Testis (tissue), 2 donors: ENCODE measurements around the gene SPRED1.

Experiments used
- POLR2A ChIP-seq: fragments of 450-650 bp; IDR thresholded peaks from one replicate; pipeline ENCODE4 v1.6.1; 2017; ENCODE audit warnings: antibody characterized with exemption, mild to moderate bottlenecking, moderate library complexity
- TF ChIP-seq, protein P1 (sequence below), 3 experiments: fragments of 450-650 bp in 2 of 3; fragments of 200-600 bp in 1 of 3; sonication (generic) in 1 of 3; IDR thresholded peaks; one replicate each; pipeline ENCODE4 v1.5.1; 2016 to 2019; ENCODE audit warnings: antibody characterized with exemption in 3 of 3, mild to moderate bottlenecking in 2 of 3, moderate library complexity in 1 of 3

GRCh38 chr15:38243278-38244055 is 9.2 kb upstream of the SPRED1 start:
- TF ChIP-seq, protein P1, sequence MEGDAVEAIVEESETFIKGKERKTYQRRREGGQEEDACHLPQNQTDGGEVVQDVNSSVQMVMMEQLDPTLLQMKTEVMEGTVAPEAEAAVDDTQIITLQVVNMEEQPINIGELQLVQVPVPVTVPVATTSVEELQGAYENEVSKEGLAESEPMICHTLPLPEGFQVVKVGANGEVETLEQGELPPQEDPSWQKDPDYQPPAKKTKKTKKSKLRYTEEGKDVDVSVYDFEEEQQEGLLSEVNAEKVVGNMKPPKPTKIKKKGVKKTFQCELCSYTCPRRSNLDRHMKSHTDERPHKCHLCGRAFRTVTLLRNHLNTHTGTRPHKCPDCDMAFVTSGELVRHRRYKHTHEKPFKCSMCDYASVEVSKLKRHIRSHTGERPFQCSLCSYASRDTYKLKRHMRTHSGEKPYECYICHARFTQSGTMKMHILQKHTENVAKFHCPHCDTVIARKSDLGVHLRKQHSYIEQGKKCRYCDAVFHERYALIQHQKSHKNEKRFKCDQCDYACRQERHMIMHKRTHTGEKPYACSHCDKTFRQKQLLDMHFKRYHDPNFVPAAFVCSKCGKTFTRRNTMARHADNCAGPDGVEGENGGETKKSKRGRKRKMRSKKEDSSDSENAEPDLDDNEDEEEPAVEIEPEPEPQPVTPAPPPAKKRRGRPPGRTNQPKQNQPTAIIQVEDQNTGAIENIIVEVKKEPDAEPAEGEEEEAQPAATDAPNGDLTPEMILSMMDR (IDR thresholded peaks at IDR 0.05), result no peak
- TF ChIP-seq POLR2A, result no peak
